ENCODE data around the gene SPIC. TPM values are rescaled to one million over a fixed set of nuclear protein-coding genes. Genes with fewer than 3 reads are reported as not detected.
"Not testable (repeated sequence)": the region's sequence is repeated elsewhere in the genome, so short reads cannot be mapped to it uniquely, and the experiment has no call there.

Gene SPIC
- total RNA-seq, 3 donors from 2014 or later (not counting 1 experiment from before 2014, with no cell fraction given), result 0.24 TPM; not detected in 2

DNA sequence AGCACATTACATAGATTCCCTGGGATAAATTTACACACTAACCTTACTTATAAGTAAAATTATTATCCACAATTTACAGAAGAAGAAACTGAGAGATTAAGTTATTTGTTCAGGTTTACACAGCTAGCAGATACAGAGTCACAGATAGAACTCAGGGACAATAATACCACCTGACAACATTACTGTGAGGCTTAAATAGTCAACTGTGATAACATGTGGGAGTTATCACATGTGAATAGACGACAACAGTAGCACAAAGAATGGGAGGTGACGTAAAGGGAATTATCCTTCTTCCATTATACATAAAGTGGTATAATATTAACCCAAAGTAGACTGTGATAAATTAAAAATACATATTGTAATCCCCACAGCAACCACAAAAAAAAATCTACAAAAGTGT lies 6.2 kb upstream of the SPIC start:
- TF ChIP-seq, protein P1, sequence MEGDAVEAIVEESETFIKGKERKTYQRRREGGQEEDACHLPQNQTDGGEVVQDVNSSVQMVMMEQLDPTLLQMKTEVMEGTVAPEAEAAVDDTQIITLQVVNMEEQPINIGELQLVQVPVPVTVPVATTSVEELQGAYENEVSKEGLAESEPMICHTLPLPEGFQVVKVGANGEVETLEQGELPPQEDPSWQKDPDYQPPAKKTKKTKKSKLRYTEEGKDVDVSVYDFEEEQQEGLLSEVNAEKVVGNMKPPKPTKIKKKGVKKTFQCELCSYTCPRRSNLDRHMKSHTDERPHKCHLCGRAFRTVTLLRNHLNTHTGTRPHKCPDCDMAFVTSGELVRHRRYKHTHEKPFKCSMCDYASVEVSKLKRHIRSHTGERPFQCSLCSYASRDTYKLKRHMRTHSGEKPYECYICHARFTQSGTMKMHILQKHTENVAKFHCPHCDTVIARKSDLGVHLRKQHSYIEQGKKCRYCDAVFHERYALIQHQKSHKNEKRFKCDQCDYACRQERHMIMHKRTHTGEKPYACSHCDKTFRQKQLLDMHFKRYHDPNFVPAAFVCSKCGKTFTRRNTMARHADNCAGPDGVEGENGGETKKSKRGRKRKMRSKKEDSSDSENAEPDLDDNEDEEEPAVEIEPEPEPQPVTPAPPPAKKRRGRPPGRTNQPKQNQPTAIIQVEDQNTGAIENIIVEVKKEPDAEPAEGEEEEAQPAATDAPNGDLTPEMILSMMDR (IDR thresholded peaks at IDR 0.05), result no peak
- intact Hi-C loops (cut with micrococcal nuclease), result no loop called here
- Histone ChIP-seq H3K4me1 (ENCODE audit: control insufficient read depth, insufficient read depth, low read length) (no peaks in the 10 kb centered on the region), H3K4me3 (ENCODE audit: low read length) (no peak overlapping the region), H3K9me3 (ENCODE audit: control insufficient read depth, insufficient read depth, low read length) (no peaks in the 10 kb centered on the region), H3K27ac (ENCODE audit: low read length) (no peak overlapping the region), H3K36me3 (ENCODE audit: control insufficient read depth, insufficient read depth, low read length) (no peaks in the 10 kb centered on the region), H3K27me3 (ENCODE audit: control insufficient read depth, insufficient read depth, low read length) (no peaks in the 10 kb centered on the region)
- peaks cover 6 to 8% of the 10 kb centered on the region in 2 donors for H3K4me1 Mint-ChIP-seq
- no peak overlapping the region for H3K27ac Mint-ChIP-seq
- no peak for ATAC-seq
- H3K9me3 Mint-ChIP-seq, result no peaks in the 10 kb centered on the region
- no peak overlapping the region for H3K4me3 Mint-ChIP-seq
- H3K36me3 Mint-ChIP-seq, result no peaks in the 10 kb centered on the region
- DNase-seq, result no peak
- WGBS (ENCODE audit: insufficient coverage), result no CpG with 5 or more reads among the region's 2 CpGs
- H3K27me3 Mint-ChIP-seq (ENCODE audit: low read depth in 2 of 2), result peaks cover 2 to 3% of the 10 kb centered on the region in 2 donors

DNA sequence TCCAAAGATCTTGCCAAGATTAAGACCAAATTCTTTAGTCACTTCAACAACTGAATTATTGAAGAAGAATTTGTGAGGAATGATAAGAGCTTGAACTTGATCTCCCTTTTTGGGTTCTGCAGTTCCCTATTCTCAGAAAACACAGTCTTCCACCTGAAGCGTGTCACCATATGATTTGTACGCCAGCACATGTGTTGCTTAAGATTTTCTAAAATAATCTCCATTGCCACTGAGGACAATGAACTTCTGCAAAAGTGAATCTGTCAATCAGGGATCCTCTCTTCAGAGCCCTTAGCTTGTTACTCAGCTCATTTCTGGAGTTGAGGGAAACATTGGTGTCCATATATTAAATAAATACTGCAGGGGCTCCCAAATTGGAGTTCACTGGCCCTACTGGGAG lies 4.2 kb upstream of the SPIC start:
- intact Hi-C loops (cut with micrococcal nuclease), result no loop called here
- Histone ChIP-seq H3K4me3 (ENCODE audit: low read length) (no peak overlapping the region), H3K27ac (ENCODE audit: low read length) (no peak overlapping the region), H3K36me3 (ENCODE audit: control insufficient read depth, insufficient read depth, low read length) (no peaks in the 10 kb centered on the region), H3K9me3 (ENCODE audit: control insufficient read depth, insufficient read depth, low read length) (no peaks in the 10 kb centered on the region), H3K4me1 (ENCODE audit: control insufficient read depth, insufficient read depth, low read length) (no peaks in the 10 kb centered on the region), H3K27me3 (ENCODE audit: control insufficient read depth, insufficient read depth, low read length) (no peaks in the 10 kb centered on the region)
- ATAC-seq, result no peak
- Mint-ChIP-seq H3K36me3 (no peaks in the 10 kb centered on the region), H3K27ac (no peak overlapping the region), H3K4me3 (no peak overlapping the region), H3K9me3 (no peaks in the 10 kb centered on the region), H3K4me1 (peaks cover 1 to 2% of the 10 kb centered on the region in 2 donors), H3K27me3 (ENCODE audit: low read depth in 2 of 2) (peaks cover 2 to 5% of the 10 kb centered on the region in 2 donors)
- 100% methylated on average over 2 of the region's 2 CpGs for WGBS (ENCODE audit: insufficient coverage)
- TF ChIP-seq, protein P1 (IDR thresholded peaks at IDR 0.05), result no peak
- no peak for DNase-seq

DNA sequence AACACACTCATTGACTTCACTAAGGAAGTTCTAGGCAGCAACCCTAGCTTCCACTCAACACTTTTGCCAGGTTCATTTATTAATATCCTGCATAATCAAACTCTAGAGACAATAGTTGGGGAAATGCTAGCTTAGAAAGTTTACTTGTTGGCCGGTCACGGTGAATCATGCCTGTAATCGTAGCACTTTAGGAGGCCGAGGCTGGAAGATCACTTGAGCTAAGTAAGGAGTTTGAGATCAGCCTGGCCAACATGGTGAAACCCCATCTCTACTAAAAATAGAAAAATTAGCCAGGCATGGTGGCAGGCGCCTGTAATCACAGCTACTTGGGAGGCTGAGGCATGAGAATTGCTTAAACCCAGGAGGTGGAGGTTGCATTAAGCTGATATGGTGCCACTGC lies 3.3 kb upstream of the SPIC start:
- H3K27ac Mint-ChIP-seq; ATAC-seq; H3K4me1 Mint-ChIP-seq; H3K36me3 ChIP-seq (ENCODE audit: control insufficient read depth, insufficient read depth, low read length); H3K36me3 Mint-ChIP-seq; H3K4me3 Mint-ChIP-seq; H3K27me3 ChIP-seq (ENCODE audit: control insufficient read depth, insufficient read depth, low read length); H3K4me3 ChIP-seq (ENCODE audit: low read length); H3K27me3 Mint-ChIP-seq (ENCODE audit: low read depth in 2 of 2); H3K27ac ChIP-seq (ENCODE audit: low read length); H3K9me3 ChIP-seq (ENCODE audit: control insufficient read depth, insufficient read depth, low read length); intact Hi-C loops (cut with micrococcal nuclease); H3K9me3 Mint-ChIP-seq; DNase-seq; H3K4me1 ChIP-seq (ENCODE audit: control insufficient read depth, insufficient read depth, low read length): not testable (repeated sequence)
- 100% methylated on average over 4 of the region's 5 CpGs for WGBS (ENCODE audit: insufficient coverage)

DNA sequence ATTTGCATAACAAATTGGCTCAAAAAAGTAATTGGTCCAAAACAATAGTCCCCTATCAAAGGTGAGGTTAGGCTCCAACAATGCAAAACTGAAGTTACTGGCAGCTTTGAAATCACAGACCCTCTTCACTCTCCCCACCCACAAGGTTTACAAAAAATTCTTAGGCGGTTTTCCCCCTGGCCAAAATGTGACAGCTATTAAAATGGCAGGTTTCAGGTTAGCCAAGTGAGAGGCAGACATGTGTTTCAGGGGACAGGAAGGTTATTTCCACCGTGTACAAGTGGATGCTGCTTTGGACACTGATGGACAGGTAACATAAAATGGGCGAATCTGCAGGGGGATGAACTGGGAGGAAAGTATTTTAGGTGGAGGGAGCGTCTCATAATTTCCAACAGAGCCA lies 888 bp upstream of the SPIC start:
- 69% methylated on average over 4 of the region's 4 CpGs for WGBS (ENCODE audit: insufficient coverage)
- TF ChIP-seq, protein P1 (IDR thresholded peaks at IDR 0.05), result no peak
- no peaks in the 10 kb centered on the region for H3K27me3 ChIP-seq (ENCODE audit: control insufficient read depth, insufficient read depth, low read length)
- intact Hi-C loops (cut with micrococcal nuclease), result no loop called here
- H3K4me3 ChIP-seq (ENCODE audit: low read length), result no peak overlapping the region
- Mint-ChIP-seq H3K27me3 (ENCODE audit: low read depth in 2 of 2) (peaks cover 2 to 11% of the 10 kb centered on the region in 2 donors), H3K36me3 (no peaks in the 10 kb centered on the region), H3K27ac (no peak overlapping the region), H3K9me3 (no peaks in the 10 kb centered on the region), H3K4me3 (no peak overlapping the region), H3K4me1 (no peaks in the 10 kb centered on the region)
- ATAC-seq (no peak), DNase-seq (no peak)
- H3K36me3 ChIP-seq (ENCODE audit: control insufficient read depth, insufficient read depth, low read length), result no peaks in the 10 kb centered on the region
- H3K27ac ChIP-seq (ENCODE audit: low read length), result no peak overlapping the region
- H3K4me1 ChIP-seq (ENCODE audit: control insufficient read depth, insufficient read depth, low read length), result no peaks in the 10 kb centered on the region
- H3K9me3 ChIP-seq (ENCODE audit: control insufficient read depth, insufficient read depth, low read length), result no peaks in the 10 kb centered on the region
